PC-3 (cell line): ENCODE results near the gene KCNV2.

Experiments
- CTCF ChIP-seq: fragments of 300-600 bp; sonication (generic); conservative IDR thresholded peaks from 2 replicates; pipeline ENCODE4 v1.5.1; 2017; ENCODE audit warnings: antibody characterized with exemption, low read depth, mild to moderate bottlenecking, low read length
- EZH2 ChIP-seq: fragments of 300-600 bp; sonication (generic); IDR thresholded peaks from one replicate; pipeline ENCODE4 v1.6.1; 2017; ENCODE audit warnings: antibody characterized with exemption, mild to moderate bottlenecking, low read length; ENCODE audit not compliant: unreplicated experiment
- EZH2phosphoT487 ChIP-seq: fragments of 300-600 bp; sonication (generic); IDR thresholded peaks from 2 replicates; pipeline ENCODE4 v1.6.1; 2018; ENCODE audit warnings: mild to moderate bottlenecking, antibody characterized with exemption, low read length, borderline replicate concordance

DNA sequence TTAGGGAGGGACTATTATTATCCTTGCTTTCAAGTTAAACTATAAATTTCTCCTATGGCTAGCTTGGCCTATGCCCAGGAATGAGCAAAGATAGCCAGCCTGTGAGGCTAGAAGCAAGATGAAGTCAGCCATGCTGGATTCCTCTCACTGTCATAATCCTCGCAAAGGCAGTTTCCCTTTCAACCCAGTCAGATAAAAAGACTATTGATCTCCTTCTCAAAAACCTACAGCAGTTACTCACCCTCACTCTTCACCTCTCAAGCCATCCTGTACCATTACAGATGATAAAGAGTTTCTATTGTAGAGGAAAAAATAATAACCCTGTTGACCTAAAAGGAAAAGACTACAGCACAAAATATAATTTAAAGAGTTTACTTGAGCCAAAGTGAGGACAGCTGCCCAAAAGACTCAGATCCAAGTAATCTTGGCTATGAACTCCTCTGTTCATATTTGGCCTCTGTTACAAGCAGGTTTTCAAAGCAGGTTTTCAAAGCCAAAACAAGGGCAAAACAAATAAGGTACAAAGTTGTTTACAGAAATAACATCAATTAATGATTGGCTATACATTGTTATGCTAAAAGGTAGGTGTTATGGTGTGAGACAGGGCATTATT, 41.7 kb downstream of the KCNV2 start:
- TF ChIP-seq CTCF (no peak), EZH2phosphoT487 (no peak), EZH2 (no peak)
